ENCODE results near the gene PRAC1. TPM values are rescaled to one million over a fixed set of nuclear protein-coding genes. Genes with fewer than 3 reads are reported as not detected.

PRAC1 gene
- not detected for total RNA-seq

DNA sequence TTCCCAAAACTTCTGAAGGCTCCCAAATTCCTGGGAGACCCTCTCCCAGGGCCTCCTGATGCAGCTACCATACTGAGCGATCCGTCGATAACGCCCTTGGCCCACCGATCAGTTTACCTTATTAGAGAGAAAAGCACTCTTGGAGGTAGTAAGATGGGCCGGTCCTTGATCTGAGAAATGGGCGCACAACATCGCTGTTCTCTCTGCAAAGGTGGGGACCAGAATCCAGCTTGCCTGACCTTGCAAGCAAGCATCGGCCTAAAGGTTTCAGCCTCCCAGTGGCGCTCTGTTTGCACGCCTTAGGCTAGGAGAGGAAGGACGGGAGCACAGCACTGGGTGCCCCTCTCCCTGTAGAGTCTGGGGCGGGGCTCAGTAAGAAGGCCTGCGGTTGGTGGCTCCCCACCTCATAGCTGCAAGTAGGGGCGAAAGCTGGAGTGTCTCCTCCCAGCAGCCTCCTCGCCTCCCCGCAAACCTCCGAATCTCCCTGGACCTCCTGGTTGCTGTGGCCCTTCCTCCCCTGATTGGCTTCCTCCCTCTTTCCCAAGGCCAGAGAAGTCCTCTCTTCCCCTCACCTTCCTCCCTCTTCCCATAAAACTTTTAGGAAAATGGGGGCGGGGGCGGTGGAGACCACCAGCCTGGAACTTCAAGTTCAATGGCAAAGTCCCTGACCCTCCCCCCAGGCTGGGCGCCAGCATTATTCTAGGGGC, at the start of gene PRAC1:
Gene PRAC1 (minus strand): TSS at position 318 of the 707 bp plus-strand sequence. CDS start 126 bp downstream, at position 192.

DNA sequence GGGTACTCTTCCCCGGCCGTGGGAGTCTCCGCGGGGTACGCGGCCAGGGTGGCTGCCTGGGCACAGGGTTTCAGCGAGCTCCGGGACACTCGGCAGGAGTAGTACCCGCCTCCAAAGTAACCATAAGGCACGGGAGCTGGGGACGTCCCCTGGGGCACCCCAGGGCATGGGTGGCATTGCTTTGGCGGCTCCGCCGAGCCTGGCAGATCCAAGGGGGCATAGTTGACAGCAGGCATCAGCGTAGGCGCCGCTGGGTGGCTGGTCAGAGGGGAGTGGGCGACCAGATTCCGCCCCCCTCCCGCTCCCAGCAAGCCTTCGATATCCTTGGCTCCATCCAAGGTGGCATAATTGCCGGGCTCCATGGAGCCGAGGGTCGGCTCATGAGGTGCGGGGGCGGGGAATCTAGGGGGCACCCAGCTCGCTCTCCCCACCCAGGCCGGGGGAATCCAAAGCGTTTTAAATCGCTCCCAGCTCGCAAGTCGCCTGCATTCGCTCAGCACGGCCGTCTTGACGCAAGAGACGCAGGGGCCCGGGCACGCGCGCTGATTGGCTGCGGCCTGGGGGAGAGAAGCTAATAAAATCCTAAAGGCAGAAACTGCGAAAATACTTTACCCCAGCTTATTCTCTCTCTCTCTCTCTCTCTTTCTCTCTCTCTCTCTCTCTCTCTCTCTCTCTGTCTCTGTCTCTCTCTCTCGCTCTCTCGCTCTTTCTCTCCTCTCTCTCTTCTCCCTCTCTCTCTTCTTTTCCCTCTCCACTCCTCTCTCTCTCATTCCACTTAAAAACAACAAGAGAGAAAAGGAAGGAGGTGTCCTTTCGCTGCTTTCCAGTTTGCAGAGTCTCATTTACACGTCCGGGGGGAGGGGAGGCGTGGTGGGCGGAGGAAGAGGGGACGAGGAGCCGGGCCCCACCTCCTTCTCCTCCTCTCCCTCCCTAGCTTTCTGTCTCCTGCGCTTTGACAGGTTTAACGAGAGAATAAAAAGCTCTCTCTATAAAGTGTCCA, 6.2 kb upstream of the PRAC1 start, which contains the start of gene HOXB13:
Gene HOXB13 (minus strand): TSS at position 519 of the 1,000 bp plus-strand sequence. CDS start 157 bp downstream, at position 362.

DNA sequence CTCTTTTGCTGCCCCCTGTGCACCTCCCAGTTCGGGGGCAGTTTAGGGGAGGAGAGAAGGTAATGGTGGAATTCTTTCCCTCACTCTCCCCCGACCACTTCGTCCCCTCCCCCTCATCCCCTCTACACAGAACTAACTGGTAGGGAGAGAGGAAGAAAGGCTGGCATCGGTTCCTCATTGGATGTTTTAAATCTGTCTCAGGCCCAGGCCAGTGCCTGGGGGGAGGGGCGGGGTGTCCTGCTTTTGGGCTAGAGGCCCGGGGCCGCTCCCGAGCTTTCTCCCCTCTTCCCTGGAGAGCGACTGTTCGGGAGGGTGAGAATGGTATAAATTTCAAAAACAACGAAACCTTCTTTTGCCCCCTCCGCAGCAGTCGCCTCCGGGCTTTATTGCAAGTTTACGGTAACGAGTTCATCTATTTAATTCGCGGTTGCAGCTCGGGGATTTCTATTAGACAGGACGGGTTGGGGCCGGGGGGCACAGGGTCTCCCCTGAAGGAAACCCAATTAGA, 651 bp upstream of the PRAC1 start, which contains the start of gene PRAC2:
Gene PRAC2 (plus strand): TSS at position 271 of the 508 bp plus-strand sequence. CDS start 1,226 bp downstream, outside the sequence.

Small RNA genes lying within 50 kb of the gene (small RNA-seq; reads per million reads assigned to genes)
- not detected for gene AC091179.2 (ENCODE audit: low replicate concordance)
- gene COX6B1P2 (ENCODE audit: low replicate concordance) = not detected
- not detected for gene MIR3185 (ENCODE audit: low replicate concordance)
- not detected for gene RF02132 (ENCODE audit: low replicate concordance)
- not detected for gene RF02133 (ENCODE audit: low replicate concordance)
- not detected for gene RN7SL125P (ENCODE audit: low replicate concordance)

Other genes with a start within 250 kb of the PRAC1 start
- not detected for gene HOXB1, start 191.5 kb downstream of the PRAC1 start, total RNA-seq
- 39.4 TPM for gene HOXB2, start 177.4 kb downstream of the PRAC1 start, total RNA-seq
- gene HOXB4, start 144.2 kb downstream of the PRAC1 start, total RNA-seq = 14.2 TPM
- gene HOXB3, start 132.3 kb downstream of the PRAC1 start, total RNA-seq = 79.5 TPM
- gene HOXB5, start 128.7 kb downstream of the PRAC1 start, total RNA-seq = 3.7 TPM
- 70.7 TPM for gene HOXB6, start 117.5 kb downstream of the PRAC1 start, total RNA-seq
- 15.4 TPM for gene HOXB7, start 111.5 kb downstream of the PRAC1 start, total RNA-seq
- gene HOXB8, start 107.2 kb downstream of the PRAC1 start, total RNA-seq = 64.8 TPM
- gene HOXB9, start 96.2 kb downstream of the PRAC1 start, total RNA-seq = 20.3 TPM
- not detected for gene PRAC2, start 667 bp upstream of the PRAC1 start, total RNA-seq
- not detected for gene HOXB13, start 6.2 kb upstream of the PRAC1 start, total RNA-seq
- 0.41 TPM for gene TTLL6, start 94.7 kb upstream of the PRAC1 start, total RNA-seq
- 40.2 TPM for gene CALCOCO2, start 108.5 kb upstream of the PRAC1 start, total RNA-seq
- gene ATP5MC1, start 170.3 kb upstream of the PRAC1 start, total RNA-seq = 66.2 TPM
- 55.7 TPM for gene UBE2Z, start 185.9 kb upstream of the PRAC1 start, total RNA-seq
- gene SNF8, start 222.3 kb upstream of the PRAC1 start, total RNA-seq = 53.4 TPM
- gene GIP, start 246.1 kb upstream of the PRAC1 start, total RNA-seq = not detected